NCI-H1694 (cell line): Measurements from ENCODE around the gene SCUBE2.
A peak's percentile ranks its signal among the peaks of the same experiment; 100 is the strongest.

Experiments used
- DNase-seq: peaks from one replicate; lab custom pipeline; 2025; lab: John Stamatoyannopoulos, UW

The SCUBE2 gene

GRCh38 chr11:9091044-9091922 lies at the start of gene SCUBE2:
Gene SCUBE2, minus strand, starts transcription at chr11:9091599. Its CDS starts 71 bp downstream, at chr11:9091528.
- no peak for DNase-seq

DNA sequence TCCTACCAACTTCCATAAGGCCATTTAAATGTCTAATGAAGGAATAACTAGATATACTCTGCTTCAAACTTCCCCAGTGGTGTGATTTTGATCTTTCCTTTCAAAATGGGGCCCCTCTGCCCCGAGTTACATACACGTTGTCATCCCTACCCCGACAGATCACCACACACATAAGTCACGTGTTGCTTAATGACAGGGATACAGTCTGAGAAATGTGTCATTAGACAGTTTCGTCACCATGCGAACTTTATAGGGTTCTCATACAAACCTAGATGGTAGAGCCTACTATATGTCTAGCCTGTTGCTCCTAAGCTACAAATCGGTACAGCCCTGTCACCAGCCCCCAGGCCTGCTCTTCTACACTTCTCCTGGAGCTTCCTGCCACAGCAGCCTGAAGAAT lies 49.8 kb upstream of the SCUBE2 start:
- no peak for DNase-seq

DNA sequence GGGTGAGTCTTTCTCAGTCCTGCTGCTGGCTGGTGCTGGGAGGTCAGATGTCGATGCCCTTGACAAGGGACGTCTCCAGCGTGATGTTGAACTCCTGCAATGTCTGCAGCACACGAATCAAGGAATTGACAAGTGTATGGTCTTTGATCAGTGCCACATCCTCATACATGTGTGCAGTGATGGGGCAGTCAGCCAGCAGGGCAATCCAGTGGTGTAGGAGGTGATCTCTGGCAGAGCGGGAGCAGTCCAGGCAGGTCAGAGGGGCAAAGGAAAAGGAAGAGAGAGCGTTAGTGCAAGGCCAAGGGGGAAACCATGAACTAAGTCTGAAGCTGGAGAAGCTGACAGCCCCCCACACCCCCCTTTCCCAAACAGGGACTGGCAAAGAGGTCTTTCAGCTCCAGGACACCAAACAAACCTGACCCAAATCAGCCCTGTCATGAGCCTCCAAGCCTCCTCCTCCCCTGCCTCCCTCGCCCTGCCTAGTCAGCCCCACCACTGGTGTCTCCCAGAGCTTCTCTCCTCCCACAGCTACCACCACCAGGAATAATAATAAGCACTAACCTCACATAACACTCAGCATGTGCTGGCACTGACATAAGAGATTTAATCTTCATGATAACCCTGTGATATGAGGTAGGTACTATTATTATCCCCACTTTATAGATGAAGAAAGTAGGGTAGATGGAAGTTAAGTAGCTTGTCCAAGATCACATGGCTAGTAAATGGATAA lies 48.4 kb upstream of the SCUBE2 start:
- DNase-seq = no peak

GRCh38 chr11:9138612-9139579 lies 47.5 kb upstream of the SCUBE2 start:
- DNase-seq = peak; percentile 27

- no peak for DNase-seq
These were observed 46.7 kb upstream of the SCUBE2 start for GRCh38 chr11:9138133-9138453.

- DNase-seq = peak; percentile 61
These were observed 46.1 kb upstream of the SCUBE2 start for GRCh38 chr11:9137293-9138132.

GRCh38 chr11:9136741-9137140 lies 45.3 kb upstream of the SCUBE2 start:
- no peak for DNase-seq

- DNase-seq = no peak
These were observed 42.6 kb upstream of the SCUBE2 start for GRCh38 chr11:9133956-9134355.

DNA sequence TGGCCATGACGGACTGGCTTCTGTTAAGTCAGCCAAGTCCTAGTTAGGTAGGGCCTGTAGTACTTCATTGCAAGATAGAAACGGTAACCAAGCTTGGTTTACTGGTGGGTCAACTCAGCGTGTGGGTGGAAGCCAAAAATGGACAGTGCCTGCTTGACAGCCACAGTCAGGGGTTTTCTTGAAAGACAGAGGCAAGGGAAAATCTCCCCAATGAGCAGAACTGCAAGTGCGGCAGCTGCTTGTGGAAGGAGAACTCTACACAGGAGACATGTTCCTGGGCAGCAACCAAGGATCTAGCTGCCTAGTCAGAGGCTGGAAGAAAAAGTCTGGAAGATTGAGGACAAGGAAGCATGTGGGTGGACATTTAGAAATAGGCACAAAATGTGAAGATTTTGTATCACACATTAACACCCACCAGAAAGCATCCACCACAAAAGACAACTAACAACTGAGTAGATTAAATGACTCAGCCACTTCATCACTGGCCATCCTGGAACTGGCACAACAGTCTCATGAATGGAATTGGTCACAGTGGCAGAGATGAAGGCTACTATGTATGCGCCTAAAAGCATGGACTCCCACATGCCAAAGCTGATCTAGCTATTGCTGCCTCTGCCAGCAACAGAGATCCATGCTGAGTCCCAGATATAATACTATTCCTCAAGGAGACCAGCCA lies 40.9 kb upstream of the SCUBE2 start:
- DNase-seq = no peak

GRCh38 chr11:9130297-9130696 lies 38.9 kb upstream of the SCUBE2 start:
- DNase-seq = no peak

GRCh38 chr11:9126636-9127035 lies 35.2 kb upstream of the SCUBE2 start:
- no peak for DNase-seq

DNA sequence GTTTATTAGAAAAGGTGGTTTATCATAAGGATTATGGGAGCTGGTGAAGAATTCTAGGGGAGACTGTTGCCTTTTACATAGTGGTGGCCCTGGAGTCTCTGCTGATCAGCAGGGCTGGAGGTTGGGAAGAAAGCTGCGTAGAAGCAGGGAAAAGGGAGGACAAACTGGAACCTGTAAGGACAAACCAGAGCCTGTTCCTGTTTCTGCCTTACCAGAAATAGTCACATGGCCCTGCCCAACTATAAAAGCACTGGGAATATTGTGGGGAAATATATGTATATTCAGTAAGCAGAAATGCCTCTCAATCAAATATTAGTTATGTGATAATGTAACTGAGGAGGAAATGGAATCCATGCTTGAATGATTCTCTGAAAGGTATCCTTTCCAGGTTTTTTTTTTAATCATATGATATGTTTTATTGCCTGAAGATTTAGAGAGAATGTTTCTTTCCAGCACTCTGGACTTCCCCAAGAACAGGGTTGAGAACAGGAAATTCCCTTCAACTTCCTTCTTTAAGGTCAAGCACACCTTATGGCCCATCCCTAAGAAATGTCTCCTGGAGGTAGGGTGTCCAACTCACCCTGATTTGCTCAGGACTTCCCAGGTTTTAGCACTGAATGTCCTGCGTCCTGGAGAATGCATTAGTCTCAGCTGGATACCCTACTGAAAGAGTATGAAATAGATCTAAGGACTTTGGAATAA lies 33.9 kb upstream of the SCUBE2 start:
- DNase-seq = no peak

DNA sequence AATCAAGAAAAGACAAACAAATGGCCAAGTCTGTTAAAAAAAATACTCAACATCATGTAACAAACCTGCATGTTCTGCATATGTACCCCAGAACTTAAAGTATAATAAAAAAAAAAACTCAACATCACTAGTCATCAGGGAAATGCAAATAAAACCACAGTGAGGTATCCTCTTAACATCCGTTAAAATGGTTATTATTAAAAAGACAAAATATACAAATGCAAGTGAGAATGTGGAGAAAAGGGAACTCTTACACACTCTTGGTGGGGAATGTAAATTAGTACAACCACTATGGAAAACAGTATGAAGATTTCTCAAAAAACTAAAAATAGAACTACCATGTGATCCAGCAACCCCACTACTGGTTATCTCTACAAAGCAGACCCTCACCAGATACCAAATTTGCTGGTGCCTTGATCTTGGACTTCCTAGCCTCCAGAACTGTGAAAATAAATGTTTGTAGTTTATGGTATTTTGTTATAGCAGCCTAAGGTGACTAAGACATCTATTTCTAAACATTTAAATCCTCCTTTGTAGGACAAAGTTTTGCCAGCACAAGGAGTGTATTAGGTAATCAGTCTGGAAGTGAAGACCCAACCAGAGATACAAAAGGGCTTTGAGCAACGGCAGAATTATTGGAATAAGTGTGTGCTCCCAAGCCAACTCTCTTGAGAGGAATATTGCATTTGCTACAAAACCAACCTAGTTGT lies 32.4 kb upstream of the SCUBE2 start:
- DNase-seq = no peak

GRCh38 chr11:9121469-9121796 lies 30.0 kb upstream of the SCUBE2 start:
- DNase-seq = no peak

DNA sequence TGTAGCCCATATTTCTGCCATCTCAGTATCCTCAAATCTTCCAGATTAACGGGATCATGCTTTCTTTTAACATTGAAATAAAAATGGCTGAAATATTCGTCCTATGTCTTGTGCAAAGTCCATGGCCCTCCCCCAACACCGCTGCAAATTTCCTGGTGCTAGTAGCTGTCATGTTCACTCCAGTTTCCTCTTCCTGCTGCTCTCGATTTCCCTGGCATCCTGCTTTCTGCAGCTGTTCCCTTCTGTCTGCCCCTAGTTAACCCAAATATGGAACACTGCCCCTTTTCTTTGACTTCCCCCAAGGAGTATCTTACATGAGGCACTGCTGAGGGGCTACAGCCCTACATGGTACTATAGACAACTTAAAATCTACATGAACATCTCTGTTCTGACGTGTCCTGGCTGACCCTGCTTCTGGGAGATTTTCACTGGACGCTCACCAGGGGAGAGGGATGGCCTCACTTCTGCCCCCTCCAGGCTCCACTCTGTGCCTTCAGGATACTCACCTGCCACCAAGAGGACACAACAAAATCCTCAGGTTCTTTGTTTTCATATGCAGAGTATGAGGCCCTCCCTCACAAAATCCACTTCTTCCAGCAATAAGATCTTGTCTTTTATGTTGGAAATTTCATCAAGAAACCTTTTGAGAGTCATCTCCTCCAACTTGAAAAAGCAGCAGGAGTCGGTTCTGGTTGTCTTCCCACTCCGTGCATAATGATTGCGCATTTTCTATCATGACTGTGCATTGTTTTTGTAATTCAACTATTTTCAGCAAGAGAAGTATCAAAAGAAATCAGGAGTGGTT lies 29.5 kb upstream of the SCUBE2 start:
- no peak for DNase-seq

- no peak for DNase-seq
These were observed 26.9 kb upstream of the SCUBE2 start for GRCh38 chr11:9118277-9118676.

- DNase-seq = no peak
These were observed 20.7 kb upstream of the SCUBE2 start for GRCh38 chr11:9112075-9112474.

GRCh38 chr11:9109858-9110731 lies 18.7 kb upstream of the SCUBE2 start:
- DNase-seq = no peak
